GM19395 (cell line): ENCODE measurements around the gene MATN3.
A peak's percentile ranks its signal among the peaks of the same experiment; 100 is the strongest.
"Not testable (repeated sequence)": the region's sequence is repeated elsewhere in the genome, so short reads cannot be mapped to it uniquely, and the experiment has no call there.

ENCODE experiments used
- ATAC-seq: cut with Tn5 transposase; IDR thresholded peaks from one replicate; pipeline ENCODE4 v1.9.1; 2021; ENCODE audit warnings: mild to moderate bottlenecking, moderate library complexity; ENCODE audit not compliant: unreplicated experiment

MATN3 gene, protein sequence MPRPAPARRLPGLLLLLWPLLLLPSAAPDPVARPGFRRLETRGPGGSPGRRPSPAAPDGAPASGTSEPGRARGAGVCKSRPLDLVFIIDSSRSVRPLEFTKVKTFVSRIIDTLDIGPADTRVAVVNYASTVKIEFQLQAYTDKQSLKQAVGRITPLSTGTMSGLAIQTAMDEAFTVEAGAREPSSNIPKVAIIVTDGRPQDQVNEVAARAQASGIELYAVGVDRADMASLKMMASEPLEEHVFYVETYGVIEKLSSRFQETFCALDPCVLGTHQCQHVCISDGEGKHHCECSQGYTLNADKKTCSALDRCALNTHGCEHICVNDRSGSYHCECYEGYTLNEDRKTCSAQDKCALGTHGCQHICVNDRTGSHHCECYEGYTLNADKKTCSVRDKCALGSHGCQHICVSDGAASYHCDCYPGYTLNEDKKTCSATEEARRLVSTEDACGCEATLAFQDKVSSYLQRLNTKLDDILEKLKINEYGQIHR

GRCh38 chr2:20012282-20013125 lies at the start of gene MATN3:
Gene MATN3 (minus strand): TSS chr2:20012668. CDS start chr2:20012631, 37 bp downstream.
- no peak for ATAC-seq

- ATAC-seq = no peak
These were observed 49.5 kb upstream of the MATN3 start for GRCh38 chr2:20061940-20062339.

DNA sequence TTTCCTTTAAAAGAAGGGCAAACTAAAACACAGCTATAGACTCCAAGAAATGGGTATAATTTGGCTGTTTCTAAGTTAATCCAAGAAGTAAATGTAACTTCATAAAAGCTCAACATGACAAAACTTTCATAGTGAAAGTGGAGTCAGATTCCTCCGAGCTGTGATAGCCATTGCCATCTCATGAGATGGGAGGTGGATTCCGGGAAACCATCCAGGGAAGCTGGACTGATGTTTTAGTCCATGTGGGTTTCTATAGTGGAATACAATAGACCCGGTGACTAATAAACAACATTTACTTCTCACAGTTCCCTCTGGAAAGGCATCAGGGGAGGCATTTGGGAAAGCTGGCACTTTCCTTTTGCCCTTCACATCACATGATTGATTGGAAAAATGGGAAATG lies 49.0 kb upstream of the MATN3 start:
- no peak for ATAC-seq

DNA sequence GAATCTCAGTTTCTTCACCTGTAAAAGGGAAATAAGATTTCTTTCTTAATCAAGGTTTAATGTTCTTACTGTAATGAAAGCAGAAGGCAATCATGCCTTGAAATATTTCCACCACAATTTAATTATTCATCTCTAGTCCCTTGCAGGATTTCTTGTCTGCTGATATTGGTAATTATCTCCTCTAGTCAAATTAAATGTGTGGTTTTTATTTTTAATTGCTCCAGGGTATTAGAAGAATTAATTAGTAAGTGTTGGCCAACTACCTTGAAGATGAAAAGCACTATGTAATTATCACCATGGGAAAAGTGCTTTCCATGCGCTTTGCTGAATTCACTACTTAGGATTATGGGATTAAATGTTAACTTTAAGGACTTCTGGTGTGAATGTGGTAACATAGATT lies 47.6 kb upstream of the MATN3 start:
- no peak for ATAC-seq

DNA sequence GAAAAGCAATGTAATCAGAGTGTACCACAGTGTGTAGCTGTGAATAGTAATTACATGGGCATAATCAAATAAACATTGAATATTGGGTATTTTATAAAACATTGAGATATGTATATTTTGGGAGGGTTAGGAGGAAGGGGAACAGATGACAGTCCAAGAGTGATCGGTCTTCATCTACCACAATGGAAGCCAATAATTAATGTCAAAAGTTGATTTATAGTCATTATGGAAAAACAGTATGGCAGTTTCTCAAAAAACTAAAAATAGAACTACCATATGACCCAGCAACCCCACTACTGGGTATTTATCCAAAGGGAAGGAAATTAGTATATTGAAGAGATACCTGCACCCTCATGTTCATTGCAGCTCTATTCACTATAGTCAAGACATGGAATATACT lies 44.8 kb upstream of the MATN3 start:
- no peak for ATAC-seq

DNA sequence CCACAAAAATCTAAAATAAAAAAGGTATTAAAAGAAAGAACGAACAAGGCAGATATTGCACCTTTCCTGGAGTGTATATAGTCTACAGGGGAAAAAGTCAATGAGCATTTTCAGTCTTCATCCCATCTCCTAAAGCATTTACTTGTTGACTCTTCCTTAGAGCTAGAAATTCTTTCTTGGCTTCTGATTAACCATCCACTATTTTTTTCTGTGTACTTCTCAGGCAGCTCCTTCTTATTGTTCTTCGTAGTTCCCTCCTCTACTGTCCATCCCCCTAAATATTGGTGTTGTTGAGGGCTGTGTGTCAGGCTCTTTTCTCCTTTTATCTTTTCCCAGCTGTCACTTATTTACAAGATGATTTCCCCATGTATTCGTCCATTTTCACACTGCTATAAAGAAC lies 42.5 kb upstream of the MATN3 start:
- no peak for ATAC-seq

DNA sequence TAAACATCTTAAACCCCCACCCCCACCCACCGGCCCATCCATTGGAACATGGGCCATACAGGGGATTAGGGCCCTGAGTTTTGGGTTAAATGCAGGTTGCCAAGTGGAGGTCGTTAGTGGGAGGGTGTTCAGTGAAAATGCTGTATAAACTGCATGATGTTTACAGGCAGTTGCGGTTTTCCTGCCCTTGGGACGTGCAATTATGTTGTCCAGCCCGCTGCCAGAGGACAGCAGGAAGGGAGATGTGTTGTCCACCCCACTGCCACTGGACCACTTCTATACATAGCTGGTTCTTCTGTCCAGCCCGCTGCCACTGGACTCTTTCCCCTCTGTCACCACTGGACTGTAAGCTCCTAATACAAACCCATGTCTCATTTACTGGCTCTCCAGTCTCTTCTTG lies 41.7 kb upstream of the MATN3 start:
- ATAC-seq = no peak

- ATAC-seq = no peak
These were observed 40.4 kb upstream of the MATN3 start for GRCh38 chr2:20052861-20053281.

- no peak for ATAC-seq
These were observed 39.9 kb upstream of the MATN3 start for GRCh38 chr2:20052229-20052851.

DNA sequence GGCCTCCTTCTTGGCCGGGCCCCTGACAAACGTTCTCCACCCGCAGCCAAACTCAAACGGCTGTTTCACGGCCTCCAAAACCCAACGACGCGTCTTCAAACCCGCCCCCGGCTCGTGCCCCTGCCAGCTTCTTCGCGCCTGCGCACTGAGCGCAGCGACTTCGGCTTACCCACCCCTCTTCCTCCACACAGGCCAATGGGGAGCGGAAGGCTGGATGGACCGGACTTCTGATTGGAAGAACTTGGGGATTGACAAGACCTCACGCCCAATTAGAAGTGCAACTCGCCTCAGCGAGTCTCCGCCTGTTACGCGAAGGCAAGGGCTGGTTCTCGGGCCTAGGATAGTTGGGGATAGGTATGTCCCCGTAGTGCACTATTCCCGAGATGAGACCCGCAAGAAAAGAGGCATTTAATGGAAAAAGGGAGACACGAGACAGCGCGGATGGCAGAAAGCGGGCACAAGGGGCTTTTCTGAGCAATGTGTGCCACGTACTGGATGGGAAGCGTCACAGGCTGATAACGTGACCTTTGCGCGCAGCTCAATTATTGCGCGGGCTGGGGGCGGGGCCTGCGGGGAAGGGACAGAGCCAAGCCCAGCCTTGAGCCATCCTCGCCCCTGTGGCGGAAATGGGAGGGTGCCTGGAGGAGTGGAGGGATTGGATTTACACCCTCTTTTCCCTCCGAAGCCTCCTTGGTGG lies 39.2 kb upstream of the MATN3 start, which contains the start of gene LAPTM4A:
LAPTM4A (minus strand) TSS at position 97 of the 697 bp plus-strand sequence. CDS start 108 bp downstream, outside the sequence.
- ATAC-seq = peak; percentile 97

DNA sequence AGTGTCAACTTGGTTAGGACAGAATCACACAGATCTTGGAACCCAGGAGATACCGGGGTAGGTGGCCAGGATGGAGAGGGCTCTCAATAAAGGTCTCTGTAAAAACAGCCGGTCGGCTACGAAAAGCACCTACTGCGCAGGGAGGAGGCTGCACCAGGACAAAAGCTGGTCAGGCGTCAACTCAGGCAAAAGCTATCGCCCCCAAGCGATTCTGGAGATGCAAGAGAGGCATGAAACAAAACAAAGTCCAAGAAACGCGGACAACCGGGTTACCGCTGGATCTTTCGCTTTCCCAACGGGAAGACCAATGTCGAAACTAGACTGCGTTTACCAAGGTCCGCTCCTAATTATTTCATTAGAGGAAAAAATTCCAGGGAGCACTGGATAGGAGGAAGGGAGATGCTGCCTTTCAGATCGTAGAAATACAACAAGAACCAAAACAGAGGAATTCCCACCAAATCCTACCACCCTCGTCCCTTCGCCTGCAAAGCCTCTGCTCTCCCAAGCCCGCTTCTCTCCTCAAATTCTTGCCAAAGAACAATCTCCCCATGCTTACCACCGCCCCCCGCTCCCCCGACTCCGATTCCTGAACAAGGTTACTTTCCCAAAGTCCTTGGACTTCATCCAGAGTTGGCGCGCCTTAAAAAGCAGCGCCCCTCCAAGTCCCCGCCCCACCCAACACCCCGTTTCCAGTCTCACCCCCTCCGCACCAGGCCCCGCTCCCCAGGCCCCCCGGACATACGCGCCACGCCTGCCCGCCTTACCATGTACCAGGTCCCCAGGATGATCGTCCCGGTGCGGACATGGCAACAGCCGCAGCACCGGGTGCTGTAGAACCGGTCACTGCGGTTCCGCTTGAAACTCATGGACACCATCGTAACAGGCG lies 38.4 kb upstream of the MATN3 start:
- ATAC-seq = peak; percentile 30

DNA sequence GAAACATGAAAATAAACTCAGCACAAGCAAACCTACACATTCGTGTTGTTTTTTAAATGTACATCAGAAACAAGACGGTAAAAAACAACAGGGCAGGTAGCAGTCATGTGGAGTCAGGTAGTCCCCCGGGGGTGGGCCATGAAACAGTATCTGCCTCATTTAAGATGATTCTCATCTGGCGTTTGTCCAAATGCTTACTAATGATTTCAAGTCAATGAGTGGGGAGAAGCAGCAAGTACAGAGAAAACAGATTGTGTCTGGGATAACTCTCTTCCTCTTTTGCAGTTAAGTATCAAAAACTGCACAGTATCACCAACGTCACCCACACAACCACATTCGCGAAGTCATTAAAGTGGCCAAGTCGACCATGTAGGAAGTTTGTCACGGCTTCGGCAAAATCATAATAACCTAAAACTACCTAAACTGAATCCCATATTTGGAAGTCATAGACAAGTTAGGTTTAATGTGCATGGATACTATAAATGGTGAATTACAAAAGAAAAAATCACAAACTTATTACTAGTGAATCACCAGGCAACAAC lies 37.7 kb upstream of the MATN3 start:
- peak; percentile 35 for ATAC-seq

- ATAC-seq = no peak
These were observed 37.2 kb upstream of the MATN3 start for GRCh38 chr2:20049637-20050036.

- no peak for ATAC-seq
These were observed 36.3 kb upstream of the MATN3 start for GRCh38 chr2:20048488-20049448.

DNA sequence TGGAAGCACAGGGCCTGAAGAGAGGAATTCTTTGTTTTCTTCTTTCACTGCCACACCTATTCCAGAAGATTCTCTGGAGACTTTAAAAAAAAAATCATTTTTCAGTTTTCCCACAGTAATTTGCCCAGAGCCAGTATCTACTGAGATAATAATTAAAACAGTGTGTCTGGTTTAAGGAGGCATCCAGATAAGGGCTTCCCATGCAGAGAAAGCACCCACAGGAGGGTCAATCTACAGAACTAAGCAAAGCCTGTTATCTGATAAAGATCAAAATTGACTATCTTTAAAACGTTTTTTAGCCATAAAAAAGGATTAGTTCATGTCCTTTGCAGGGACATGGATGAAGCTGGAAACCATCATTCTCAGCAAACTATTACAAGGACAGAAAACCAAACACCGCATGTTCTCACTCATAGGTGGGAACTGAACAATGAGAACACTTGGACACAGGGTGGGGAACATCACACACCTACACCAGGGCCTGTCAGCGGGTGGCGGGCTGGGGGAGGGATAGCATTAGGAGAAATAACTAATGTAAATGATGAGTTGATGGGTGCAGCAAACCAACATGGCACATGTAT lies 33.3 kb upstream of the MATN3 start:
- ATAC-seq = not testable (repeated sequence)

GRCh38 chr2:20044778-20045177 lies 32.3 kb upstream of the MATN3 start:
- ATAC-seq = no peak

- no peak for ATAC-seq
These were observed 30.1 kb upstream of the MATN3 start for GRCh38 chr2:20042531-20042930.
